ENCODE results near the gene BAIAP2. TPM values are rescaled to one million over a fixed set of nuclear protein-coding genes. Genes with fewer than 3 reads are reported as not detected.

Gene BAIAP2
- total RNA-seq, 2 donors from 2014 or later: 8.0 to 11.5 TPM

GRCh38 chr17:81039854-81040758 lies 5.2 kb downstream of the BAIAP2 start:
- no peaks in the 10 kb centered on the region for H3K36me3 ChIP-seq (replicated peaks in 1 of 2; ENCODE audit: insufficient read depth in 1 of 2, low read depth in 2 of 2)
- WGBS, 2 donors: 72 to 80% methylated on average over 5 to 28 of the region's 28 CpGs
- DNase-seq (no peak), ATAC-seq (no peak)
- no peaks in the 10 kb centered on the region for H3K27me3 ChIP-seq
- intact Hi-C loops (cut with DNase I): no loop called here
- no peak overlapping the region for H3K27ac ChIP-seq
- no peaks in the 10 kb centered on the region for H3K9me3 ChIP-seq
- TF ChIP-seq CTCF (IDR thresholded peaks at IDR 0.05): no peak
- no peak for TF ChIP-seq POLR2A (IDR thresholded peaks at IDR 0.05)
- no peak overlapping the region for H3K4me3 ChIP-seq
- H3K4me1 ChIP-seq: peaks cover 61% of the 10 kb centered on the region

GRCh38 chr17:81040791-81041337 lies 5.9 kb downstream of the BAIAP2 start:
- Histone ChIP-seq H3K9me3 (no peaks in the 10 kb centered on the region), H3K27ac (no peak overlapping the region), H3K4me3 (no peak overlapping the region), H3K27me3 (no peaks in the 10 kb centered on the region), H3K4me1 (peaks cover 66% of the 10 kb centered on the region), H3K36me3 (replicated peaks in 1 of 2; ENCODE audit: insufficient read depth in 1 of 2, low read depth in 2 of 2) (no peaks in the 10 kb centered on the region)
- TF ChIP-seq CTCF (IDR thresholded peaks at IDR 0.05) (peak in 2 of 7 experiments; percentile 16 to 23), POLR2A (IDR thresholded peaks at IDR 0.05) (no peak)
- intact Hi-C loops (cut with DNase I): no loop called here
- DNase-seq (no peak), ATAC-seq (no peak)
- 31% methylated on average over 6 of the region's 6 CpGs; no CpG with 5 or more reads in 1 of the 2 donors for WGBS, 2 donors

- no peak for DNase-seq
Observed at GRCh38 chr17:81042606-81043005, 7.7 kb downstream of the BAIAP2 start.

GRCh38 chr17:81043319-81043724 lies 8.4 kb downstream of the BAIAP2 start:
- TF ChIP-seq CTCF (IDR thresholded peaks at IDR 0.05) (no peak), POLR2A (IDR thresholded peaks at IDR 0.05) (no peak)
- DNase-seq (no peak), ATAC-seq (no peak)
- H3K27me3 ChIP-seq: no peaks in the 10 kb centered on the region
- no peaks in the 10 kb centered on the region for H3K9me3 ChIP-seq
- intact Hi-C loops (cut with DNase I): no loop called here
- H3K36me3 ChIP-seq (replicated peaks in 1 of 2; ENCODE audit: insufficient read depth in 1 of 2, low read depth in 2 of 2): no peaks in the 10 kb centered on the region
- peak overlapping the region in 2 of 4 donors; percentile 76 to 77 for H3K27ac ChIP-seq
- H3K4me3 ChIP-seq: no peak overlapping the region
- WGBS, 2 donors: 94 to 97% methylated on average over 11 to 19 of the region's 19 CpGs
- H3K4me1 ChIP-seq: peaks cover 44% of the 10 kb centered on the region

More at GRCh38 chr17:81042606-81043005, 7.7 kb downstream of the BAIAP2 start:
- Histone ChIP-seq H3K4me3 (no peak overlapping the region), H3K4me1 (peaks cover 51% of the 10 kb centered on the region), H3K27ac (peak overlapping the region in 1 of 4 donors; percentile 76), H3K9me3 (no peaks in the 10 kb centered on the region), H3K27me3 (no peaks in the 10 kb centered on the region), H3K36me3 (replicated peaks in 1 of 2; ENCODE audit: insufficient read depth in 1 of 2, low read depth in 2 of 2) (no peaks in the 10 kb centered on the region)
- ATAC-seq: no peak
- WGBS, 2 donors: 94 to 97% methylated on average over 8 to 9 of the region's 9 CpGs
- intact Hi-C loops (cut with DNase I): no loop called here
- TF ChIP-seq POLR2A (IDR thresholded peaks at IDR 0.05): no peak
- no peak for TF ChIP-seq CTCF (IDR thresholded peaks at IDR 0.05)
